Keratinocyte (primary cell): Measurements from ENCODE around the gene HBB. TPM values are rescaled to one million over a fixed set of nuclear protein-coding genes. Genes with fewer than 3 reads are reported as not detected.

Experiments used
- DNase-seq: peaks from one replicate; pipeline ENCODE4 v3.0.0-alpha.2; 2011; ENCODE audit warnings: low read depth, missing footprints, low spot score
- FAIRE-seq: peaks from 2 replicates; lab custom pipeline; 2011; peaks lifted over from hg19 to GRCh38; lab: Jason Lieb, UNC
- H2AFZ ChIP-seq: 2 replicates; pipeline ENCODE4 v1.6.0; 2012; ENCODE audit warnings: low read length, control low read depth, inconsistent platforms; ENCODE audit not compliant: control insufficient read depth
- H3K27ac ChIP-seq: 2 replicates; pipeline ENCODE4 v1.5.1; 2011; ENCODE audit warnings: low read length; ENCODE audit not compliant: control insufficient read depth, insufficient read depth
- H3K27me3 ChIP-seq: 3 replicates; pipeline ENCODE4 v1.6.0; 2011; ENCODE audit warnings: low read length; ENCODE audit not compliant: control insufficient read depth, insufficient read depth; ENCODE audit errors: extremely low read depth
- H3K36me3 ChIP-seq, 2 experiments: 2 replicates in 1 of 2; 3 replicates in 1 of 2; pipeline ENCODE4 v1.5.1; 2011; ENCODE audit warnings: low read length in 2 of 2, mild to moderate bottlenecking in 1 of 2; ENCODE audit not compliant: control insufficient read depth in 2 of 2, insufficient read depth in 2 of 2; ENCODE audit errors: extremely low read depth in 1 of 2
- H3K4me1 ChIP-seq: 3 replicates; pipeline ENCODE4 v1.5.1; 2011; ENCODE audit warnings: low read length; ENCODE audit not compliant: control insufficient read depth, insufficient read depth; ENCODE audit errors: extremely low read depth
- H3K4me2 ChIP-seq: 3 replicates; pipeline ENCODE4 v1.6.0; 2011; ENCODE audit warnings: low read depth, low read length; ENCODE audit not compliant: control insufficient read depth, insufficient read depth; ENCODE audit errors: extremely low read depth
- H3K4me3 ChIP-seq, 3 experiments: fragments of 200-600 bp in 1 of 3; sonication (generic) in 1 of 3; 2 replicates in 2 of 3; 3 replicates in 1 of 3; pipeline ENCODE4 v1.5.1; 2011 to 2016; ENCODE audit warnings: low read length in 3 of 3, mild to moderate bottlenecking in 3 of 3, control low read depth in 2 of 3, inconsistent platforms in 1 of 3, low read depth in 1 of 3, mixed read lengths in 1 of 3, mixed run types in 1 of 3, moderate library complexity in 1 of 3; ENCODE audit not compliant: control insufficient read depth in 2 of 3, insufficient read depth in 2 of 3; ENCODE audit errors: extremely low read depth in 1 of 3
- H3K79me2 ChIP-seq: 2 replicates; pipeline ENCODE4 v1.6.0; 2012; ENCODE audit warnings: low read length; ENCODE audit not compliant: control insufficient read depth, insufficient read depth
- H3K9ac ChIP-seq: 3 replicates; pipeline ENCODE4 v1.6.0; 2011; ENCODE audit warnings: low read length; ENCODE audit not compliant: control insufficient read depth, insufficient read depth; ENCODE audit errors: extremely low read depth
- H3K9me1 ChIP-seq: 3 replicates; pipeline ENCODE4 v1.6.0; 2011; ENCODE audit warnings: low read length; ENCODE audit not compliant: control insufficient read depth, insufficient read depth; ENCODE audit errors: extremely low read depth
- H3K9me3 ChIP-seq: 2 replicates; pipeline ENCODE4 v1.5.1; 2012; ENCODE audit warnings: low read depth, low read length; ENCODE audit not compliant: control insufficient read depth
- H4K20me1 ChIP-seq: 3 replicates; pipeline ENCODE4 v1.6.0; 2011; ENCODE audit warnings: low read length; ENCODE audit not compliant: control insufficient read depth, insufficient read depth; ENCODE audit errors: extremely low read depth
- CTCF ChIP-seq, 3 experiments: IDR thresholded peaks in 1 of 3; conservative IDR thresholded peaks in 1 of 3; optimal IDR thresholded peaks in 1 of 3; 2 replicates in 2 of 3; 3 replicates in 1 of 3; pipeline versions ENCODE3 to v1.5.1; 2011; ENCODE audit warnings: low read length in 3 of 3, mild to moderate bottlenecking in 3 of 3, moderate library complexity in 2 of 3, control low read depth in 1 of 3, inconsistent platforms in 1 of 3; ENCODE audit not compliant: insufficient read depth in 2 of 3; ENCODE audit errors: extremely low read depth in 1 of 3
- EZH2 ChIP-seq: IDR thresholded peaks from one replicate; pipeline ENCODE4 v1.6.1; 2012; ENCODE audit warnings: inconsistent platforms, mild to moderate bottlenecking, low read length, moderate library complexity
- dilution Hi-C: fragments of 300-500 bp; cut with MboI; formaldehyde crosslinking; loops from one replicate; pipeline ENCODE4 v1.7.0; 2020; ENCODE audit warnings: low sequenced_read_pairs; ENCODE audit not compliant: extremely low pct_ligation_motif_present
- polyA plus RNA-seq, 5 experiments: library from polyadenylated mRNA; depleted of rRNA in 3 of 5; stranded (reverse) in 3 of 5; stranded (forward) in 1 of 5; unstranded in 1 of 5; fragments of >200 nt; gene quantifications; 1 replicate in 1 of 5; 2 replicates in 3 of 5; 3 replicates in 1 of 5; pipeline versions ENCODE4 v1.2.1 to v1.2.3, GENCODE V29; 2011 to 2012; ENCODE audit warnings: missing spikeins in 2 of 5, low read depth in 1 of 5, low replicate concordance in 1 of 5

HBB gene
- polyA plus RNA-seq, 1 donor (not counting 4 experiments of a cell fraction or from before 2014, with no cell fraction given): not detected

- H3K27ac ChIP-seq: no peak overlapping the region
- H2AFZ ChIP-seq: no peak overlapping the region
- H3K9me3 ChIP-seq: no peaks in the 10 kb centered on the region
- H4K20me1 ChIP-seq: no peaks in the 10 kb centered on the region
- no peaks in the 10 kb centered on the region for H3K9me1 ChIP-seq
- H3K27me3 ChIP-seq: no peaks in the 10 kb centered on the region
- FAIRE-seq (no peak), DNase-seq (no peak)
- H3K4me3 ChIP-seq: no peak overlapping the region
- no peak for TF ChIP-seq CTCF (optimal IDR thresholded peaks at IDR 0.05 in 1 of 3, IDR thresholded peaks at IDR 0.05 in 1 of 3, conservative IDR thresholded peaks at IDR 0.05 in 1 of 3; ENCODE audit: extremely low read depth in 1 of 3, insufficient read depth in 2 of 3, low read length in 3 of 3)
- no peak for TF ChIP-seq EZH2
- H3K36me3 ChIP-seq: no peaks in the 10 kb centered on the region
- no peak overlapping the region for H3K9ac ChIP-seq
- no peaks in the 10 kb centered on the region for H3K79me2 ChIP-seq
- no peaks in the 10 kb centered on the region for H3K4me1 ChIP-seq
- dilution Hi-C loops: no loop called here
- H3K4me2 ChIP-seq: no peak overlapping the region
These were observed 1.4 kb downstream of the HBB start for GRCh38 chr11:5225480-5225871.

- dilution Hi-C loops: no loop called here
- FAIRE-seq: no peak
These were observed 2.1 kb downstream of the HBB start for GRCh38 chr11:5224538-5225479.

More at GRCh38 chr11:5224538-5225479, 2.1 kb downstream of the HBB start:
- DNase-seq: no peak
- no peaks in the 10 kb centered on the region for H3K79me2 ChIP-seq
- no peaks in the 10 kb centered on the region for H3K4me1 ChIP-seq
- no peaks in the 10 kb centered on the region for H3K27me3 ChIP-seq
- no peaks in the 10 kb centered on the region for H4K20me1 ChIP-seq
- H3K4me2 ChIP-seq: no peak overlapping the region
- H2AFZ ChIP-seq: no peak overlapping the region
- no peaks in the 10 kb centered on the region for H3K9me1 ChIP-seq
- H3K27ac ChIP-seq: no peak overlapping the region
- H3K36me3 ChIP-seq: no peaks in the 10 kb centered on the region
- H3K4me3 ChIP-seq: no peak overlapping the region
- TF ChIP-seq EZH2: no peak
- no peak for TF ChIP-seq CTCF (optimal IDR thresholded peaks at IDR 0.05 in 1 of 3, IDR thresholded peaks at IDR 0.05 in 1 of 3, conservative IDR thresholded peaks at IDR 0.05 in 1 of 3; ENCODE audit: extremely low read depth in 1 of 3, insufficient read depth in 2 of 3, low read length in 3 of 3)
- H3K9me3 ChIP-seq: no peaks in the 10 kb centered on the region
- no peak overlapping the region for H3K9ac ChIP-seq
